GM21619 (cell line): ENCODE data around the gene PAX1.

Experiments
- ATAC-seq: cut with Tn5 transposase; IDR thresholded peaks from one replicate; pipeline ENCODE4 v1.9.1; 2021; ENCODE audit not compliant: unreplicated experiment

PAX1 gene

GRCh38 chr20:21705575-21706260 lies at the start of gene PAX1:
Gene PAX1, plus strand, starts transcription at chr20:21705664. Its CDS starts 49 bp downstream, at chr20:21705713.
- ATAC-seq = no peak

GRCh38 chr20:21656308-21657067 lies 49.0 kb upstream of the PAX1 start:
- ATAC-seq = no peak

- ATAC-seq = no peak
Measured at GRCh38 chr20:21661488-21662055, 43.9 kb upstream of the PAX1 start.

GRCh38 chr20:21663465-21663864 lies 42.0 kb upstream of the PAX1 start:
- ATAC-seq = no peak

- no peak for ATAC-seq
Measured at GRCh38 chr20:21665687-21666446, 39.6 kb upstream of the PAX1 start.

- no peak for ATAC-seq
Measured at GRCh38 chr20:21670126-21670525, 35.3 kb upstream of the PAX1 start.

GRCh38 chr20:21670981-21671380 lies 34.5 kb upstream of the PAX1 start:
- no peak for ATAC-seq

- no peak for ATAC-seq
Measured at GRCh38 chr20:21677261-21677660, 28.2 kb upstream of the PAX1 start.

- ATAC-seq = no peak
Measured at GRCh38 chr20:21677781-21678180, 27.7 kb upstream of the PAX1 start.

GRCh38 chr20:21681234-21681921 lies 24.1 kb upstream of the PAX1 start:
- ATAC-seq = no peak

GRCh38 chr20:21681922-21682318 lies 23.5 kb upstream of the PAX1 start:
- ATAC-seq = no peak

GRCh38 chr20:21682521-21682954 lies 22.9 kb upstream of the PAX1 start:
- ATAC-seq = no peak

GRCh38 chr20:21684671-21685070 lies 20.8 kb upstream of the PAX1 start:
- no peak for ATAC-seq

- ATAC-seq = no peak
Measured at GRCh38 chr20:21685981-21686380, 19.5 kb upstream of the PAX1 start.

GRCh38 chr20:21693322-21693721 lies 12.1 kb upstream of the PAX1 start:
- no peak for ATAC-seq

- ATAC-seq = no peak
Measured at GRCh38 chr20:21698494-21699215, 6.8 kb upstream of the PAX1 start.

GRCh38 chr20:21699216-21699508 lies 6.3 kb upstream of the PAX1 start:
- ATAC-seq = no peak

- no peak for ATAC-seq
Measured at GRCh38 chr20:21701171-21701876, 4.1 kb upstream of the PAX1 start.

- ATAC-seq = no peak
Measured at GRCh38 chr20:21702016-21702415, 3.4 kb upstream of the PAX1 start.
